HG02884 (cell line): Measurements from ENCODE around the gene SLC6A13.

Experiments
- ATAC-seq: cut with Tn5 transposase; IDR thresholded peaks from one replicate; pipeline ENCODE4 v1.9.1; 2021; ENCODE audit warnings: mild to moderate bottlenecking, moderate library complexity; ENCODE audit not compliant: unreplicated experiment

The SLC6A13 gene

GRCh38 chr12:234891-235415 lies 27.7 kb downstream of the SLC6A13 start:
- ATAC-seq = no peak

- no peak for ATAC-seq
These were observed 28.6 kb downstream of the SLC6A13 start for GRCh38 chr12:234019-234418.

GRCh38 chr12:233615-233968 lies 29.0 kb downstream of the SLC6A13 start:
- no peak for ATAC-seq

- ATAC-seq = no peak
These were observed 29.7 kb downstream of the SLC6A13 start for GRCh38 chr12:232731-233614.

- ATAC-seq = no peak
These were observed 31.5 kb downstream of the SLC6A13 start for GRCh38 chr12:230925-231671.

- no peak for ATAC-seq
These were observed 33.0 kb downstream of the SLC6A13 start for GRCh38 chr12:229441-230191.

GRCh38 chr12:228846-229200 lies 33.8 kb downstream of the SLC6A13 start:
- no peak for ATAC-seq

GRCh38 chr12:227923-228845 lies 34.5 kb downstream of the SLC6A13 start:
- ATAC-seq = no peak

GRCh38 chr12:227286-227915 lies 35.2 kb downstream of the SLC6A13 start:
- no peak for ATAC-seq

- ATAC-seq = no peak
These were observed 36.2 kb downstream of the SLC6A13 start for GRCh38 chr12:226401-226800.

- no peak for ATAC-seq
These were observed 37.6 kb downstream of the SLC6A13 start for GRCh38 chr12:225012-225411.

GRCh38 chr12:224330-224729 lies 38.3 kb downstream of the SLC6A13 start:
- ATAC-seq = no peak

- no peak for ATAC-seq
These were observed 38.8 kb downstream of the SLC6A13 start for GRCh38 chr12:223841-224240.

- ATAC-seq = no peak
These were observed 40.9 kb downstream of the SLC6A13 start for GRCh38 chr12:221736-222135.

- no peak for ATAC-seq
These were observed 41.6 kb downstream of the SLC6A13 start for GRCh38 chr12:220946-221550.

- ATAC-seq = no peak
These were observed 42.1 kb downstream of the SLC6A13 start for GRCh38 chr12:220491-220890.

GRCh38 chr12:219891-220352 lies 42.7 kb downstream of the SLC6A13 start:
- peak; percentile 48 for ATAC-seq

GRCh38 chr12:218728-219590 lies 43.7 kb downstream of the SLC6A13 start:
- ATAC-seq = no peak
